Measurements from ENCODE around the gene ZMYM3.

DNA sequence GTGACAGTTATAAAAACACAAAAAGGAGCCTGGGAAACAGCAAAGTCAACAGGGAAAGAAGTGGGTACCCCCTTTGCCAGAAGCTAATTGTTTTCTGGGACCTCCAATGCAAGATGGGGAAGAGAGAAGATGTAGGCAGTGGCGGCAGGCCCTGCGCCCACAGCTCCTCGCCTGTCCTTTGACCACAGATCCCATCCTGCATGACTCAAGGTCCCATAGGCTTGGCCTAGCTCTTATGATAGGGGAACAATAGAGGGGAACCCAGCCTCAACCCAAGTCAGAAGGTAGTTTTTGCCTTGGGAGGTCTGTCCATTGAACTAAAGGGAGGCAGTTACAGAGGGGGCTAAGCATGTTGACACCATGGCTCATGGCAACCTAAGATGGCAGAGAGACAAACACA is 14.2 kb downstream of the ZMYM3 start:
- TF ChIP-seq POLR2A (IDR thresholded peaks at IDR 0.05; ENCODE audit: low read depth) = no peak
- TF ChIP-seq, protein P1, sequence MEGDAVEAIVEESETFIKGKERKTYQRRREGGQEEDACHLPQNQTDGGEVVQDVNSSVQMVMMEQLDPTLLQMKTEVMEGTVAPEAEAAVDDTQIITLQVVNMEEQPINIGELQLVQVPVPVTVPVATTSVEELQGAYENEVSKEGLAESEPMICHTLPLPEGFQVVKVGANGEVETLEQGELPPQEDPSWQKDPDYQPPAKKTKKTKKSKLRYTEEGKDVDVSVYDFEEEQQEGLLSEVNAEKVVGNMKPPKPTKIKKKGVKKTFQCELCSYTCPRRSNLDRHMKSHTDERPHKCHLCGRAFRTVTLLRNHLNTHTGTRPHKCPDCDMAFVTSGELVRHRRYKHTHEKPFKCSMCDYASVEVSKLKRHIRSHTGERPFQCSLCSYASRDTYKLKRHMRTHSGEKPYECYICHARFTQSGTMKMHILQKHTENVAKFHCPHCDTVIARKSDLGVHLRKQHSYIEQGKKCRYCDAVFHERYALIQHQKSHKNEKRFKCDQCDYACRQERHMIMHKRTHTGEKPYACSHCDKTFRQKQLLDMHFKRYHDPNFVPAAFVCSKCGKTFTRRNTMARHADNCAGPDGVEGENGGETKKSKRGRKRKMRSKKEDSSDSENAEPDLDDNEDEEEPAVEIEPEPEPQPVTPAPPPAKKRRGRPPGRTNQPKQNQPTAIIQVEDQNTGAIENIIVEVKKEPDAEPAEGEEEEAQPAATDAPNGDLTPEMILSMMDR (IDR thresholded peaks at IDR 0.05) = no peak
- TF ChIP-seq EP300 (IDR thresholded peaks at IDR 0.05) = no peak
- no peak for TF ChIP-seq POLR2AphosphoS5 (IDR thresholded peaks at IDR 0.05)
